ENCODE measurements around the gene FRMD7. TPM values are rescaled to one million over a fixed set of nuclear protein-coding genes. Genes with fewer than 3 reads are reported as not detected.
A peak's percentile ranks its signal among the peaks of the same experiment; 100 is the strongest.

FRMD7 gene
- total RNA-seq, 1 experiment from 2014 or later = not detected

GRCh38 chrX:132118358-132118757 is 9.5 kb downstream of the FRMD7 start:
- Histone ChIP-seq H2AK5ac (ENCODE audit: insufficient read length, low read length) (no peak overlapping the region), H3K18ac (ENCODE audit: insufficient read length, low read depth, low read length) (no peak overlapping the region), H4K5ac (ENCODE audit: insufficient read length, low read depth, low read length) (no peak overlapping the region), H3K27ac (ENCODE audit: insufficient read length, low read depth, low read length) (no peak overlapping the region), H3K9ac (ENCODE audit: extremely low read depth, insufficient read length, low read length) (no peak overlapping the region), H4K8ac (replicated peaks; ENCODE audit: insufficient read length, low read depth, low read length) (no peak overlapping the region), H2BK15ac (ENCODE audit: low read depth, low read length) (no peak overlapping the region), H2AFZ (ENCODE audit: low read length) (no peak overlapping the region), H3K23ac (ENCODE audit: insufficient read length, low read depth, low read length) (no peak overlapping the region), H3K4me1 (ENCODE audit: insufficient read depth, low read length) (peaks cover 4% of the 10 kb centered on the region), H2BK120ac (ENCODE audit: low read depth, low read length, poor library complexity, severe bottlenecking) (no peak overlapping the region), H3K27me3 (ENCODE audit: insufficient read depth, low read length) (no peaks in the 10 kb centered on the region), H3K4ac (ENCODE audit: low read depth, low read length) (no peak overlapping the region), H2BK12ac (ENCODE audit: insufficient read length, low read depth, low read length) (no peak overlapping the region), H3K23me2 (ENCODE audit: insufficient read length, low read depth, low read length, poor library complexity, severe bottlenecking) (no peaks in the 10 kb centered on the region), H3K79me2 (ENCODE audit: insufficient read depth, low read length) (no peaks in the 10 kb centered on the region), H2BK20ac (ENCODE audit: low read depth, low read length, poor library complexity, severe bottlenecking) (no peak overlapping the region), H3T11ph (ENCODE audit: low read length) (no peak overlapping the region), H2BK5ac (ENCODE audit: insufficient read length, low read length) (no peak overlapping the region), H4K20me1 (ENCODE audit: control insufficient read depth, insufficient read depth, insufficient read length) (no peaks in the 10 kb centered on the region), H3K4me2 (ENCODE audit: insufficient read depth, insufficient read length, low read length) (no peak overlapping the region), H3K9me3 (ENCODE audit: control insufficient read depth, low read depth, low read length) (no peaks in the 10 kb centered on the region), H3K14ac (ENCODE audit: insufficient read depth, low read length) (no peak overlapping the region), H4K91ac (ENCODE audit: insufficient read length, low read depth, low read length) (no peak overlapping the region), H3K56ac (ENCODE audit: insufficient read length, low read depth, low read length) (no peak overlapping the region), H3K79me1 (ENCODE audit: insufficient read depth, low read depth, low read length, poor library complexity, severe bottlenecking) (no peaks in the 10 kb centered on the region)
- Mint-ChIP-seq H3K36me3 (ENCODE audit: insufficient read depth in 1 of 3, low read depth in 3 of 3) (no peaks in the 10 kb centered on the region; a peak in 1 of 7 replicates), H3K27me3 (ENCODE audit: low read depth) (no peaks in the 10 kb centered on the region; the same call in 1 of the 2 replicates), H3K4me3 (no peak overlapping the region), H3K4me1 (peaks cover 21 to 27% of the 10 kb centered on the region in 2 experiments), H3K9me3 (no peaks in the 10 kb centered on the region), H3K27ac (no peak overlapping the region)
- WGBS (ENCODE audit: extremely low coverage, insufficient read length, low lambda C conversion rate) = no CpG with 5 or more reads among the region's 4 CpGs
- TF ChIP-seq CTCF (conservative IDR thresholded peaks at IDR 0.05) = no peak
- DNase-seq = peak; percentile 43
